WTC11 (cell line): Measurements from ENCODE around the gene ATP9A. TPM values are rescaled to one million over a fixed set of nuclear protein-coding genes. Genes with fewer than 3 reads are reported as not detected.

ENCODE experiments used
- ATAC-seq: fragments of 200-7000 bp; cut with Tn5 transposase; 2 replicates; pipeline ENCODE4 v1.10.0; 2021; ENCODE audit warnings: mild to moderate bottlenecking, moderate library complexity
- CTCF ChIA-PET: fragments of 300-600 bp; sonication (Branson Sonifier 250); formaldehyde crosslinking; loops from one replicate; lab custom pipeline; 2021; ENCODE audit warnings: antibody characterized with exemption; lab: Charles Lee
- POLR2A ChIA-PET: fragments of 350-600 bp; sonication (Branson Sonifier 250); formaldehyde crosslinking; loops from one replicate; lab custom pipeline; 2021; ENCODE audit warnings: antibody characterized with exemption; lab: Charles Lee
- DNase-seq: peaks from one replicate; pipeline ENCODE4 v3.0.0; 2021; ENCODE audit warnings: low spot score
- H3K27ac Mint-ChIP-seq: 2 replicates; pipeline ENCODE4 v1.8.0; 2021; ENCODE audit warnings: mixed read lengths
- H3K27me3 Mint-ChIP-seq: 2 replicates; pipeline ENCODE4 v1.8.0; 2021; ENCODE audit warnings: low read depth, mild to moderate bottlenecking, moderate library complexity, mixed read lengths
- H3K36me3 Mint-ChIP-seq: 2 replicates; pipeline ENCODE4 v1.8.0; 2021; ENCODE audit warnings: mixed read lengths
- H3K4me1 Mint-ChIP-seq: 2 replicates; pipeline ENCODE4 v1.8.0; 2022; ENCODE audit warnings: mixed read lengths
- H3K4me3 Mint-ChIP-seq: 2 replicates; pipeline ENCODE4 v1.8.0; 2021; ENCODE audit warnings: mild to moderate bottlenecking, moderate library complexity, mixed read lengths
- H3K9me3 Mint-ChIP-seq: 2 replicates; pipeline ENCODE4 v1.8.0; 2021; ENCODE audit warnings: mixed read lengths
- AFF4 ChIP-seq: sonication (generic); formaldehyde crosslinking; IDR thresholded peaks from 2 replicates; pipeline ENCODE4 v1.8.1; 2023; ENCODE audit warnings: mild to moderate bottlenecking, missing genetic modification reagents, borderline replicate concordance
- ATF6 ChIP-seq: sonication (generic); formaldehyde crosslinking; IDR thresholded peaks from 2 replicates; pipeline ENCODE4 v1.8.1; 2023; ENCODE audit warnings: mild to moderate bottlenecking, missing genetic modification reagents
- CREB1 ChIP-seq: sonication (generic); formaldehyde crosslinking; IDR thresholded peaks from 2 replicates; pipeline ENCODE4 v1.8.0; 2023; ENCODE audit warnings: mild to moderate bottlenecking, missing genetic modification reagents
- E2F1 ChIP-seq: sonication (generic); formaldehyde crosslinking; IDR thresholded peaks from 2 replicates; pipeline ENCODE4 v1.8.0; 2022; ENCODE audit warnings: mild to moderate bottlenecking, missing genetic modification reagents
- ESRRA ChIP-seq: sonication (generic); formaldehyde crosslinking; IDR thresholded peaks from 2 replicates; pipeline ENCODE4 v1.8.1; 2022; ENCODE audit warnings: mild to moderate bottlenecking, missing genetic modification reagents, borderline replicate concordance
- ETV6 ChIP-seq: sonication (generic); formaldehyde crosslinking; IDR thresholded peaks from 2 replicates; pipeline ENCODE4 v1.8.1; 2022; ENCODE audit warnings: mild to moderate bottlenecking, missing genetic modification reagents
- FOXJ3 ChIP-seq: sonication (generic); formaldehyde crosslinking; IDR thresholded peaks from 2 replicates; pipeline ENCODE4 v1.9.0; 2021; ENCODE audit warnings: missing genetic modification reagents, mild to moderate bottlenecking, borderline replicate concordance
- KAT7 ChIP-seq: sonication (generic); formaldehyde crosslinking; IDR thresholded peaks from 2 replicates; pipeline ENCODE4 v1.8.1; 2023; ENCODE audit warnings: missing genetic modification reagents, mild to moderate bottlenecking, borderline replicate concordance
- MYBL2 ChIP-seq: sonication (generic); formaldehyde crosslinking; IDR thresholded peaks from 2 replicates; pipeline ENCODE4 v1.8.1; 2023; ENCODE audit warnings: mild to moderate bottlenecking, moderate library complexity, missing genetic modification reagents
- NFATC4 ChIP-seq: fragments of 250-450 bp; sonication (Bioruptor Pico); IDR thresholded peaks from 2 replicates; pipeline ENCODE4 v1.9.0; 2021; ENCODE audit warnings: mild to moderate bottlenecking
- RORB ChIP-seq: fragments of 250-450 bp; sonication (Bioruptor Pico); IDR thresholded peaks from 2 replicates; pipeline ENCODE4 v1.9.0; 2021; ENCODE audit warnings: mild to moderate bottlenecking
- SMAD3 ChIP-seq: sonication (generic); formaldehyde crosslinking; IDR thresholded peaks from 2 replicates; pipeline ENCODE4 v1.8.0; 2022; ENCODE audit warnings: missing genetic modification reagents, mild to moderate bottlenecking, borderline replicate concordance
- STAT6 ChIP-seq: sonication (generic); formaldehyde crosslinking; conservative IDR thresholded peaks from 2 replicates; pipeline ENCODE4 v1.8.1; 2023; ENCODE audit warnings: mild to moderate bottlenecking, low read depth, missing genetic modification reagents, moderate library complexity
- TEAD4 ChIP-seq: sonication (generic); formaldehyde crosslinking; IDR thresholded peaks from 2 replicates; pipeline ENCODE4 v1.8.0; 2022; ENCODE audit warnings: mild to moderate bottlenecking, missing genetic modification reagents
- USF2 ChIP-seq: sonication (generic); formaldehyde crosslinking; IDR thresholded peaks from 2 replicates; pipeline ENCODE4 v1.8.1; 2023; ENCODE audit warnings: mild to moderate bottlenecking, missing genetic modification reagents, moderate library complexity
- ZNF317 ChIP-seq: sonication (generic); formaldehyde crosslinking; IDR thresholded peaks from 2 replicates; pipeline ENCODE4 v1.8.1; 2023; ENCODE audit warnings: low read depth, mild to moderate bottlenecking, moderate library complexity, missing genetic modification reagents, borderline replicate concordance
- ZNF416 ChIP-seq: fragments of 250-450 bp; sonication (Bioruptor Pico); IDR thresholded peaks from 2 replicates; pipeline ENCODE4 v1.9.0; 2021; ENCODE audit warnings: mild to moderate bottlenecking, inconsistent platforms
- ZNF512 ChIP-seq: sonication (generic); formaldehyde crosslinking; IDR thresholded peaks from 2 replicates; pipeline ENCODE4 v1.8.1; 2022; ENCODE audit warnings: missing genetic modification reagents, borderline replicate concordance
- ZSCAN18 ChIP-seq: fragments of 250-450 bp; sonication (Bioruptor Pico); IDR thresholded peaks from 2 replicates; pipeline ENCODE4 v2.1.2; 2022; ENCODE audit warnings: mild to moderate bottlenecking, moderate library complexity
- total RNA-seq: library from RNA; stranded (reverse); gene quantifications from 3 replicates; pipeline ENCODE4 v1.2.3, GENCODE V29; 2021

Gene ATP9A
- total RNA-seq, 1 experiment from 2014 or later, result 5.0 TPM

- TF ChIP-seq ZSCAN18 (CRISPR knock-in tag), result no peak
- TF ChIP-seq USF2 (CRISPR knock-in tag), result no peak
- no peak for TF ChIP-seq AFF4
These were observed 130.9 kb downstream of the ATP9A start (continued) for GRCh38 chr20:51637241-51637640.

GRCh38 chr20:51636123-51636522 lies 132.1 kb downstream of the ATP9A start:
- Mint-ChIP-seq H3K36me3 (no peaks in the 10 kb centered on the region), H3K4me1 (0 out of 2 replicates have a peak, but pooled peaks cover 3% of the 10 kb centered on the region), H3K4me3 (no peak overlapping the region), H3K27ac (no peak overlapping the region), H3K9me3 (no peaks in the 10 kb centered on the region), H3K27me3 (no peaks in the 10 kb centered on the region)
- TF ChIP-seq E2F1, result no peak
- no peak for TF ChIP-seq ATF6 (CRISPR knock-in tag)
- TF ChIP-seq ETV6 (CRISPR knock-in tag), result no peak
- TF ChIP-seq ESRRA (CRISPR knock-in tag), result no peak
- TF ChIP-seq ZSCAN18 (CRISPR knock-in tag), result no peak
- no peak for TF ChIP-seq USF2 (CRISPR knock-in tag)
- no peak for TF ChIP-seq ZNF512
- TF ChIP-seq MYBL2 (CRISPR knock-in tag), result no peak
- TF ChIP-seq CREB1 (CRISPR knock-in tag), result no peak
- TF ChIP-seq FOXJ3 (CRISPR knock-in tag), result no peak
- TF ChIP-seq STAT6, result no peak
- TF ChIP-seq NFATC4 (CRISPR knock-in tag), result no peak
- no peak for TF ChIP-seq ZNF416 (CRISPR knock-in tag)
- TF ChIP-seq ZNF317 (CRISPR knock-in tag), result no peak
- no peak for TF ChIP-seq SMAD3 (CRISPR knock-in tag)
- no peak for TF ChIP-seq RORB (CRISPR knock-in tag)
- TF ChIP-seq KAT7 (CRISPR knock-in tag), result no peak
- no peak for TF ChIP-seq TEAD4
- ChIA-PET POLR2A (no interaction called here), CTCF (interaction anchor here (0.6 to 2.0 kb wide), 3 partner anchors 9 to 65 kb away, joined by 3 to 4 read pairs (median 3); no protein-coding TSS in a partner anchor)
- no peak for ATAC-seq
- no peak for DNase-seq
